Measurements from ENCODE around the gene ABCG4. TPM values are rescaled to one million over a fixed set of nuclear protein-coding genes. Genes with fewer than 3 reads are reported as not detected.
"Not testable (repeated sequence)": the region's sequence is repeated elsewhere in the genome, so short reads cannot be mapped to it uniquely, and the experiment has no call there.

The ABCG4 gene
- total and polyA plus RNA-seq, 2 of the 8 experiments (the other 6 are each of a cell fraction or from before 2014, with no cell fraction given) = 1.8 to 2.3 TPM

DNA sequence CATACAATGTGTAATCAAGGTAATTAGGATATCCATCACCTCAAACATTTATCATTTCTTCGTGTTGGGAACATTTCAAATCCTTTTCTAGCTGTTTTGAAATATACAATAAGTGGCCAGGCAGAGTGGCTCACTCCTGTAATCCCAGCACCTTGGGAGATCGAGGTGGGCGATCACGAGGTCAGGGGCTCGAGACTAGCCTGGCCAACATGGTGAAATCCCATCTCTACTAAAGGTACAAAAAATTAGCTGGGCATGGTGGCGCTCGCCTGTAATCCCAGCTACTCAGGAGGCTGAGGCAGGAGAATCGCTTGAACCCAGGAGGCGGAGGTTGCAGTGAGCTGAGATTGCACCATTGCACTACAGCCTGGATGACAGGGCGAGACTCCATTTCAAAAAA, 9.6 kb upstream of the ABCG4 start:
- H2AFZ ChIP-seq (ENCODE audit: low read length); FAIRE-seq; H3K79me2 ChIP-seq (ENCODE audit: control insufficient read depth in 1 of 2, insufficient read depth in 2 of 2, low read length in 2 of 2); H3K27me3 ChIP-seq (replicated peaks in 1 of 4; ENCODE audit: control insufficient read depth in 3 of 4, extremely low read depth in 1 of 4, insufficient read depth in 3 of 4, low read length in 3 of 4); DNase-seq (ENCODE audit: low read depth in 1 of 2, low spot score in 2 of 2); H3K79me1 ChIP-seq (ENCODE audit: low read depth, low read length); H3K4me2 ChIP-seq (ENCODE audit: insufficient read depth in 1 of 2, low read depth in 2 of 2, low read length in 2 of 2); H3K23me2 ChIP-seq (ENCODE audit: low read depth, low read length); H2BK5ac ChIP-seq (ENCODE audit: low read depth, low read length); H3K4ac ChIP-seq (replicated peaks; ENCODE audit: insufficient read length, low read depth, low read length); H3K27ac ChIP-seq (ENCODE audit: low read depth, low read length); H4K5ac ChIP-seq (ENCODE audit: insufficient read length, low read depth, low read length); H2BK120ac ChIP-seq (replicated peaks; ENCODE audit: low read depth, low read length); H2AK5ac ChIP-seq (ENCODE audit: low read depth, low read length); H3K4me3 ChIP-seq (ENCODE audit: extremely low read depth in 1 of 4, insufficient read depth in 2 of 4, low read depth in 3 of 4, low read length in 4 of 4); H4K91ac ChIP-seq (replicated peaks; ENCODE audit: insufficient read length, low read length); H3K56ac ChIP-seq (replicated peaks; ENCODE audit: insufficient read length, low read depth, low read length); H4K8ac ChIP-seq (ENCODE audit: extremely low read depth, insufficient read depth, low read length); H3K36me3 ChIP-seq (ENCODE audit: control insufficient read depth in 2 of 4, insufficient read depth in 4 of 4, low read length in 3 of 4); H4K20me1 ChIP-seq (replicated peaks in 1 of 2; ENCODE audit: control insufficient read depth in 1 of 2, insufficient read depth in 2 of 2, low read length in 2 of 2); H3K23ac ChIP-seq (ENCODE audit: insufficient read length); H2BK15ac ChIP-seq (ENCODE audit: low read length); H3K18ac ChIP-seq (ENCODE audit: extremely low read depth, low read length); H3K4me1 ChIP-seq (replicated peaks in 1 of 4; ENCODE audit: control insufficient read depth in 3 of 4, insufficient read depth in 4 of 4, low read length in 3 of 4); H2BK12ac ChIP-seq (ENCODE audit: low read depth, low read length); H3K9me3 ChIP-seq (ENCODE audit: insufficient read depth in 2 of 2, low read depth in 1 of 2, low read length in 1 of 2); H3K9ac ChIP-seq (replicated peaks in 1 of 4; ENCODE audit: extremely low read depth in 1 of 4, low read depth in 3 of 4, low read length in 3 of 4); POLR2A ChIA-PET (ENCODE audit: partially characterized antibody); H2BK20ac ChIP-seq (ENCODE audit: low read length); H3K14ac ChIP-seq (ENCODE audit: insufficient read length): not testable (repeated sequence)
- WGBS, 2 experiments (ENCODE audit: extremely low coverage in 1 of 2, insufficient coverage in 1 of 2, insufficient read length in 1 of 2, insufficient replicate concordance in 2 of 2, low coverage in 1 of 2, low lambda C conversion rate in 2 of 2, missing lambda C conversion rate in 1 of 2) = 83% methylated on average over 10 of the region's 10 CpGs; no CpG with 5 or more reads in 1 of the 2 experiments
- CTCF ChIA-PET (ENCODE audit: partially characterized antibody) = interaction anchor here (1.4 to 23.6 kb wide), 4 partner anchors 15 to 184 kb away, joined by 4 to 389 read pairs (median 234); partner anchors contain the start of genes CBL, NHERF4 and NLRX1

All from H1 (cell line).